HG03442 (cell line): ENCODE measurements around the gene OXLD1.

Experiments used
- ATAC-seq: cut with Tn5 transposase; IDR thresholded peaks from one replicate; pipeline ENCODE4 v1.9.1; 2021; ENCODE audit warnings: mild to moderate bottlenecking, moderate library complexity; ENCODE audit not compliant: unreplicated experiment

The OXLD1 gene

GRCh38 chr17:81655378-81656117 is 10.9 kb downstream of the OXLD1 start:
- ATAC-seq = no peak

- ATAC-seq = no peak
These were observed 13.3 kb downstream of the OXLD1 start for GRCh38 chr17:81652906-81653771.

GRCh38 chr17:81651692-81652091 is 14.7 kb downstream of the OXLD1 start:
- ATAC-seq = no peak

GRCh38 chr17:81650951-81651350 is 15.5 kb downstream of the OXLD1 start:
- ATAC-seq = no peak

- no peak for ATAC-seq
These were observed 17.7 kb downstream of the OXLD1 start for GRCh38 chr17:81648707-81649085.

- no peak for ATAC-seq
These were observed 18.2 kb downstream of the OXLD1 start for GRCh38 chr17:81648013-81648706.

GRCh38 chr17:81647640-81648012 is 18.8 kb downstream of the OXLD1 start:
- ATAC-seq = no peak

- no peak for ATAC-seq
These were observed 19.4 kb downstream of the OXLD1 start for GRCh38 chr17:81646869-81647600.

GRCh38 chr17:81644976-81645952 is 21.1 kb downstream of the OXLD1 start:
- ATAC-seq = no peak

- ATAC-seq = no peak
These were observed 21.9 kb downstream of the OXLD1 start for GRCh38 chr17:81644496-81644895.

- ATAC-seq = no peak
These were observed 24.4 kb downstream of the OXLD1 start for GRCh38 chr17:81641825-81642489.

- no peak for ATAC-seq
These were observed 26.4 kb downstream of the OXLD1 start for GRCh38 chr17:81640011-81640410.

GRCh38 chr17:81638683-81639082 is 27.7 kb downstream of the OXLD1 start:
- ATAC-seq = no peak

GRCh38 chr17:81636505-81637288 is 29.7 kb downstream of the OXLD1 start, which contains the start of the genes NPLOC4 and TSPAN10:
Gene NPLOC4, minus strand, starts transcription at chr17:81637112. Its CDS starts 182 bp downstream, at chr17:81636930.
Gene TSPAN10, plus strand, starts transcription at chr17:81637196. Its CDS starts 5,217 bp downstream, at chr17:81642413.
- ATAC-seq = peak; percentile 86

- ATAC-seq = no peak
These were observed 30.4 kb downstream of the OXLD1 start for GRCh38 chr17:81635973-81636504.

- ATAC-seq = no peak
These were observed 31.0 kb downstream of the OXLD1 start for GRCh38 chr17:81635431-81635830.

GRCh38 chr17:81631482-81631881 is 34.9 kb downstream of the OXLD1 start:
- no peak for ATAC-seq

- no peak for ATAC-seq
These were observed 36.1 kb downstream of the OXLD1 start for GRCh38 chr17:81630274-81630673.
